NCI-H2107 (cell line): Measurements from ENCODE around the gene LINS1.

ENCODE experiments used
- DNase-seq: peaks from one replicate; lab custom pipeline; 2025; lab: John Stamatoyannopoulos, UW

LINS1 gene

GRCh38 chr15:100558771-100559254 is 43.2 kb downstream of the LINS1 start:
- DNase-seq = no peak

- DNase-seq = no peak
These were observed 48.5 kb downstream of the LINS1 start for GRCh38 chr15:100553468-100553867.

- no peak for DNase-seq
These were observed 54.0 kb downstream of the LINS1 start for GRCh38 chr15:100547961-100548360.

- no peak for DNase-seq
These were observed 57.0 kb downstream of the LINS1 start for GRCh38 chr15:100544946-100545345.

- no peak for DNase-seq
These were observed 57.6 kb downstream of the LINS1 start for GRCh38 chr15:100544338-100544841.

- no peak for DNase-seq
These were observed 59.7 kb downstream of the LINS1 start for GRCh38 chr15:100542290-100542689.

GRCh38 chr15:100537331-100537730 is 64.7 kb downstream of the LINS1 start:
- DNase-seq = no peak

GRCh38 chr15:100536733-100537132 is 65.3 kb downstream of the LINS1 start:
- DNase-seq = no peak

GRCh38 chr15:100533886-100534285 is 68.1 kb downstream of the LINS1 start:
- DNase-seq = no peak

- DNase-seq = no peak
These were observed 70.1 kb downstream of the LINS1 start for GRCh38 chr15:100531823-100532327.

- no peak for DNase-seq
These were observed 70.8 kb downstream of the LINS1 start for GRCh38 chr15:100531204-100531603.

GRCh38 chr15:100529556-100529955 is 72.4 kb downstream of the LINS1 start:
- DNase-seq = no peak

GRCh38 chr15:100528833-100529428 is 73.1 kb downstream of the LINS1 start, which contains the start of gene CERS3:
TSS of gene CERS3 (minus strand) at chr15:100528950. CDS start at chr15:100501849, 27,101 bp downstream.
- no peak for DNase-seq

GRCh38 chr15:100526027-100526481 is 75.9 kb downstream of the LINS1 start:
- no peak for DNase-seq

- DNase-seq = no peak
These were observed 76.5 kb downstream of the LINS1 start for GRCh38 chr15:100525436-100525835.

GRCh38 chr15:100524326-100524725 is 77.7 kb downstream of the LINS1 start:
- no peak for DNase-seq

GRCh38 chr15:100521907-100522306 is 80.1 kb downstream of the LINS1 start:
- DNase-seq = no peak

GRCh38 chr15:100520132-100520921 is 81.7 kb downstream of the LINS1 start:
- DNase-seq = no peak

- no peak for DNase-seq
These were observed 84.1 kb downstream of the LINS1 start for GRCh38 chr15:100517846-100518245.
